SK-N-SH treated with all-trans-retinoic acid at 6 μM for 48 hours (cell line): Measurements from ENCODE around the gene MMP23B.
"Not testable (repeated sequence)": the region's sequence is repeated elsewhere in the genome, so short reads cannot be mapped to it uniquely, and the experiment has no call there.

Experiments used
- ATAC-seq: fragments of 200-7000 bp; cut with Tn5 transposase; 3 replicates; pipeline ENCODE4 v1.9.1; 2020; ENCODE audit warnings: mild to moderate bottlenecking, moderate library complexity
- BACH2 ChIP-seq: fragments of 250-450 bp; sonication (Bioruptor Pico); IDR thresholded peaks from 2 replicates; pipeline ENCODE4 v1.9.0; 2021; ENCODE audit warnings: mild to moderate bottlenecking, borderline replicate concordance
- CREB5 ChIP-seq: fragments of 250-450 bp; sonication (Bioruptor Pico); IDR thresholded peaks from 2 replicates; pipeline ENCODE4 v1.5.1; 2020; ENCODE audit warnings: low read depth, mild to moderate bottlenecking, moderate library complexity
- CSDC2 ChIP-seq: fragments of 250-450 bp; sonication (Bioruptor Pico); IDR thresholded peaks from 2 replicates; pipeline ENCODE4 v1.5.0; 2020; ENCODE audit warnings: mild to moderate bottlenecking, moderate library complexity
- ESRRG ChIP-seq: fragments of 250-450 bp; sonication (Bioruptor Pico); IDR thresholded peaks from 2 replicates; pipeline ENCODE4 v1.6.1; 2021; ENCODE audit warnings: mild to moderate bottlenecking
- GLIS3 ChIP-seq: fragments of 250-450 bp; sonication (Bioruptor Pico); IDR thresholded peaks from 2 replicates; pipeline ENCODE4 v1.5.0; 2020; ENCODE audit warnings: mild to moderate bottlenecking, moderate library complexity
- ISL1 ChIP-seq: fragments of 250-450 bp; sonication (Bioruptor Pico); IDR thresholded peaks from 2 replicates; pipeline ENCODE4 v2.1.2; 2022; ENCODE audit warnings: mild to moderate bottlenecking, moderate library complexity
- PPARA ChIP-seq: fragments of 250-450 bp; sonication (Bioruptor Pico); IDR thresholded peaks from 2 replicates; pipeline ENCODE4 v1.5.0; 2020; ENCODE audit warnings: mild to moderate bottlenecking, borderline replicate concordance
- RARB ChIP-seq: fragments of 250-450 bp; sonication (Bioruptor Pico); IDR thresholded peaks from 2 replicates; pipeline ENCODE4 v1.8.0; 2021; ENCODE audit warnings: mild to moderate bottlenecking, moderate library complexity
- SNAI2 ChIP-seq: fragments of 250-450 bp; sonication (Bioruptor Pico); IDR thresholded peaks from 2 replicates; pipeline ENCODE4 v1.5.0; 2020; ENCODE audit warnings: mild to moderate bottlenecking, moderate library complexity
- TOX ChIP-seq: fragments of 250-450 bp; sonication (Bioruptor Pico); IDR thresholded peaks from 2 replicates; pipeline ENCODE4 v1.8.0; 2021; ENCODE audit warnings: mild to moderate bottlenecking, moderate library complexity, borderline replicate concordance
- ZC3H10 ChIP-seq: fragments of 250-450 bp; sonication (Bioruptor Pico); IDR thresholded peaks from 2 replicates; pipeline ENCODE4 v1.5.1; 2021; ENCODE audit warnings: mild to moderate bottlenecking, moderate library complexity
- ZNF70 ChIP-seq: fragments of 450-650 bp; formaldehyde crosslinking; IDR thresholded peaks from 2 replicates; pipeline ENCODE4 v1.5.0; 2020; ENCODE audit warnings: mild to moderate bottlenecking, moderate library complexity
- ZNF8 ChIP-seq: fragments of 450-650 bp; formaldehyde crosslinking; IDR thresholded peaks from 2 replicates; pipeline ENCODE4 v1.5.0; 2020; ENCODE audit warnings: mild to moderate bottlenecking, moderate library complexity
- TF ChIP-seq, protein P1 (sequence below): fragments of 250-450 bp; sonication (Bioruptor Pico); IDR thresholded peaks from 2 replicates; pipeline ENCODE4 v1.8.0; 2021; ENCODE audit warnings: low read depth, mild to moderate bottlenecking, moderate library complexity, borderline replicate concordance
- TF ChIP-seq, protein P2 (sequence below): fragments of 250-450 bp; sonication (Bioruptor Pico); IDR thresholded peaks from 2 replicates; pipeline ENCODE4 v1.8.0; 2020; ENCODE audit warnings: mild to moderate bottlenecking, moderate library complexity, borderline replicate concordance

MMP23B gene

GRCh38 chr1:1646326-1646725, 14.4 kb downstream of the MMP23B start:
- ATAC-seq = not testable (repeated sequence)

DNA sequence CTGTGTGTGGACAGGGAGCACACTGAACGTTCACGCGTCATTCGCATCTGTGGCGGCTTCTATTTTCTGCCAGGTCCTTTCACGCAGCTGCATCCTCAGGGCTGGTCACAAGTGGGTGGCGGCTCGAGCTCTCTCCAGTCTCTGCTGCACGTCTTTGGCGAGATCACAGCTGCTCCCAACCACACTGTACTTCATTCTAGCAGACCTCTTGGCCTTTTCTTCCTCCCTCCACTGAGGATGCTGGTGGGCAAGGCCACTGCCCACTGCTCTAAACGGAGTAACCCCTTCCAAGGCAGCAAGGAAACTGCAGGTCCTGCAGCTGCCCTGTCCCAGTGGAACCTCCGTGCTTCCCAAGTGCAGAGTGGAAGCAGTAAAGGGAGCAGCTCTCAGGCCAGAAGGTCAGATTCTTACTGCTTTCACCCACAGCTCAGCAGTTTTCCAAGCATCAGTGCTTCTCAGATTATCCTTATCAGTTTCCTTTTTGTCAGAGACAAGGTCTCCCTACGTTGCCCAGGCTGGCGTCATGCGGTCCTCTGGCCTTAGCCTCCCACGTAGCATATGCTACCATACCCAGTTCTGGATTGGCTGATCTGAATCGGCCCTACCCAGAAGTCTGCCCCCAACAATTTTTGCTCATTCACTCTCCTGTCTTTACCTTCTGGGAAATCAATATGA, 15.7 kb downstream of the MMP23B start:
- not testable (repeated sequence) for ATAC-seq

- not testable (repeated sequence) for ATAC-seq
These were observed 16.3 kb downstream of the MMP23B start for GRCh38 chr1:1648265-1648664.

DNA sequence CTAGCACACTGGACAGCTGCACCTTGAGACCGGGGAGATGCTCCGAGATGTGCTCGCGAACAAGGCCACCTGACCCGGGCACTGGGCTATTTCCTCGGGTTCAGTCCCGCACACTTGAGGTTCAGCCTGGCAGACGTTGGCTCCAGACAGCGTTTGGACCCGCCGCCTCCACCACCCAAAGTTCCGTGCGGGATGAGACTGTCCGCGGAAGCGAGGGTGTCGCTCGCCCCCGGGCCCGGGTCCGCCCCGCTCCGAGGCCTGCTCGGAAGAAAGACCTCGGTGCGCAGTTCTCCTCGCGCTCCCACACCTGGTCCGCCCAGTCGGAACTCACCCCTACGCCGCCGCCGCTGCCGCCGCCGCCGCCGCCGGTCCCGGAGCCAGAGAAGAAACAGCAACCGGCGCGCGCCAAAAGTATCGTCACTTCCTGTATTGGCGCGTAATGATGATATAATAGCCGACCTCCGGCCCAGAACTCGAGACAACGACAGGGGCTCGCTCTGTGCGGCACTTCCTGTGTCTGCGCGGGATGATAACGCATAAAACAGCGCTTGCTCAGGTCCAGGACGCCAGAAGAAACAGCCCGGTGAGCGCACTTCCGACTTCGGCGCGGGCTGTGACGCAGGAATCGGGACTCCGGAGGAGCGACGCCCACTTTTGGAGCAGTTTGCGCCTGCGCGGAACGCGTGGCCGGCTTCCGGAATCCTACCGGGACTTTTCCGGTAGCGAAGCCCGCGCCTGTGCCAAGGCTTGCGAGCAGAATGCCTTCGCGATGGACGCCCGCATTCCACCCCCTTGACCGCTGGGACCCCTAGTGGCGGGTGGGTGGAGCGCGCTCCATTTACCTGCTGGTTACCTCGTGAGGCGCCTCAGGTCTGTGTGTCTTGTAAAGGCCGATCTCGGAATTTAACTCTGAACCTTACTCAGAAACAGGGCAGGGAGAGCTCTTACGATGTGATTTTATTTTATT, 26.9 kb downstream of the MMP23B start, which contains the start of gene CDK11B:
Gene CDK11B (minus strand): TSS at position 422 of the 967 bp plus-strand sequence. CDS start 1,519 bp downstream, outside the sequence.
- peak; percentile 84 for ATAC-seq

GRCh38 chr1:1662392-1662791, 30.4 kb downstream of the MMP23B start:
- peak; percentile 28 for ATAC-seq

GRCh38 chr1:1662830-1663560, 31.0 kb downstream of the MMP23B start:
- ATAC-seq = not testable (repeated sequence)

DNA sequence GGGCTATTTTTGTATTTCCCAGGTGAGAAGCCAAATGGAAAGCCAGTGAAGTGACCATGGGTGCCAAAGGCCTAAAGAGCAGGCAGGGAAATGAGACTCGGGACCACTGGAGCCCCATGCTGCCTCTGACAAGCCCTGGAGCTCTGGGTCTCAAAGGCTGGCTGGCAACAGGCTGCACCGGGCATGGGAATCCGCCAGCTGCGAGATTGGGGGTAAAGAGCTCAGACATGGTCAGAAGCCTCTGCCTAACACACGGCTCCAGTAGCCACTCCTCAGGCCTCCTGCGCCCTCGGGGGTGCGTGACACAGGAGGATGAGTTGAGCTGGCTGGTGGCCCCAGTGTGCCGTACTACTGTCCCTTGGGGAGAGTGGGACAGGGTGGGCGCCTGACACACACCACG, 32.3 kb downstream of the MMP23B start:
- ATAC-seq = not testable (repeated sequence)

- ATAC-seq = no peak
- no peak for TF ChIP-seq ESRRG (CRISPR knock-in tag)
- no peak for TF ChIP-seq SNAI2 (CRISPR knock-in tag)
- no peak for TF ChIP-seq GLIS3
- TF ChIP-seq RARB (CRISPR knock-in tag) = no peak
- no peak for TF ChIP-seq CSDC2 (CRISPR knock-in tag)
These were observed 33.2 kb downstream of the MMP23B start for GRCh38 chr1:1664941-1665814.

- peak; percentile 23 for ATAC-seq
- TF ChIP-seq ZC3H10 (no peak), ESRRG (CRISPR knock-in tag) (no peak), SNAI2 (CRISPR knock-in tag) (no peak), CSDC2 (CRISPR knock-in tag) (no peak), BACH2 (CRISPR knock-in tag) (no peak), ZNF70 (CRISPR knock-in tag) (no peak), RARB (CRISPR knock-in tag) (no peak), TOX (CRISPR knock-in tag) (no peak), PPARA (CRISPR knock-in tag) (no peak), CREB5 (CRISPR knock-in tag) (no peak), ISL1 (CRISPR knock-in tag) (no peak), ZNF8 (CRISPR knock-in tag) (no peak)
- TF ChIP-seq, protein P1, sequence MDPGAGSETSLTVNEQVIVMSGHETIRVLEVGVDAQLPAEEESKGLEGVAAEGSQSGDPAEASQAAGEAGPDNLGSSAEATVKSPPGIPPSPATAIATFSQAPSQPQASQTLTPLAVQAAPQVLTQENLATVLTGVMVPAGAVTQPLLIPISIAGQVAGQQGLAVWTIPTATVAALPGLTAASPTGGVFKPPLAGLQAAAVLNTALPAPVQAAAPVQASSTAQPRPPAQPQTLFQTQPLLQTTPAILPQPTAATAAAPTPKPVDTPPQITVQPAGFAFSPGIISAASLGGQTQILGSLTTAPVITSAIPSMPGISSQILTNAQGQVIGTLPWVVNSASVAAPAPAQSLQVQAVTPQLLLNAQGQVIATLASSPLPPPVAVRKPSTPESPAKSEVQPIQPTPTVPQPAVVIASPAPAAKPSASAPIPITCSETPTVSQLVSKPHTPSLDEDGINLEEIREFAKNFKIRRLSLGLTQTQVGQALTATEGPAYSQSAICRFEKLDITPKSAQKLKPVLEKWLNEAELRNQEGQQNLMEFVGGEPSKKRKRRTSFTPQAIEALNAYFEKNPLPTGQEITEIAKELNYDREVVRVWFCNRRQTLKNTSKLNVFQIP = no peak
- TF ChIP-seq, protein P2, sequence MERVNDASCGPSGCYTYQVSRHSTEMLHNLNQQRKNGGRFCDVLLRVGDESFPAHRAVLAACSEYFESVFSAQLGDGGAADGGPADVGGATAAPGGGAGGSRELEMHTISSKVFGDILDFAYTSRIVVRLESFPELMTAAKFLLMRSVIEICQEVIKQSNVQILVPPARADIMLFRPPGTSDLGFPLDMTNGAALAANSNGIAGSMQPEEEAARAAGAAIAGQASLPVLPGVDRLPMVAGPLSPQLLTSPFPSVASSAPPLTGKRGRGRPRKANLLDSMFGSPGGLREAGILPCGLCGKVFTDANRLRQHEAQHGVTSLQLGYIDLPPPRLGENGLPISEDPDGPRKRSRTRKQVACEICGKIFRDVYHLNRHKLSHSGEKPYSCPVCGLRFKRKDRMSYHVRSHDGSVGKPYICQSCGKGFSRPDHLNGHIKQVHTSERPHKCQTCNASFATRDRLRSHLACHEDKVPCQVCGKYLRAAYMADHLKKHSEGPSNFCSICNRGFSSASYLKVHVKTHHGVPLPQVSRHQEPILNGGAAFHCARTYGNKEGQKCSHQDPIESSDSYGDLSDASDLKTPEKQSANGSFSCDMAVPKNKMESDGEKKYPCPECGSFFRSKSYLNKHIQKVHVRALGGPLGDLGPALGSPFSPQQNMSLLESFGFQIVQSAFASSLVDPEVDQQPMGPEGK (CRISPR knock-in tag) = no peak
These were observed 33.9 kb downstream of the MMP23B start for GRCh38 chr1:1665815-1666251.
